ENCODE results near the gene CYLD. TPM values are rescaled to one million over a fixed set of nuclear protein-coding genes. Genes with fewer than 3 reads are reported as not detected.

Gene CYLD
- total RNA-seq, 1 experiment from 2014 or later, result 11.9 TPM

- Histone ChIP-seq H3K27ac (ENCODE audit: low read depth, low read length) (no peak overlapping the region), H3K36me3 (ENCODE audit: control insufficient read depth in 1 of 2, insufficient read depth in 2 of 2, low read length in 2 of 2) (no peaks in the 10 kb centered on the region), H3K9me2 (ENCODE audit: insufficient read depth) (no peaks in the 10 kb centered on the region), H3K9me3 (ENCODE audit: control insufficient read depth in 1 of 2, insufficient read depth in 1 of 2, low read depth in 1 of 2, low read length in 2 of 2) (no peaks in the 10 kb centered on the region), H3K9ac (ENCODE audit: low read length) (no peak overlapping the region), H3K27me3 (ENCODE audit: insufficient read depth, low read length) (no peaks in the 10 kb centered on the region), H3K4me1 (ENCODE audit: control insufficient read depth in 1 of 2, insufficient read depth in 2 of 2, low read length in 2 of 2) (peaks cover 0 to 3% of the 10 kb centered on the region in 2 experiments; a peak in 1 of 4 replicates), H4K20me1 (ENCODE audit: insufficient read depth) (no peaks in the 10 kb centered on the region), H2AFZ (ENCODE audit: low read depth, low read length, poor library complexity, severe bottlenecking) (no peak overlapping the region), H3K4me3 (replicated peaks in 1 of 2; ENCODE audit: low read depth in 1 of 2, low read length in 2 of 2) (no peak overlapping the region), H3K4me2 (ENCODE audit: low read length) (no peak overlapping the region), H3K79me2 (ENCODE audit: insufficient read depth, low read length) (no peaks in the 10 kb centered on the region)
- POLR2A ChIA-PET, result no interaction called here
- no peak for DNase-seq (ENCODE audit: low read depth, low spot score)
- intact Hi-C loops (cut with micrococcal nuclease), result no loop called here
- BruUV-seq (replicated peaks), result no TSS peak
- RAD21 ChIA-PET (ENCODE audit: low non-redundant PET in 1 of 2, low total read pairs in 2 of 2, uncharacterized antibody in 2 of 2, unreplicated experiment in 2 of 2), result no interaction called here
- CTCF ChIA-PET, result no interaction called here
- TF ChIP-seq JUND (IDR thresholded peaks at IDR 0.05) (no peak), POLR2AphosphoS5 (IDR thresholded peaks at IDR 0.05; ENCODE audit: low read depth, low read length) (no peak), RAD21 (IDR thresholded peaks at IDR 0.05; ENCODE audit: low read depth) (no peak), EGR1 (IDR thresholded peaks at IDR 0.05; ENCODE audit: low read depth) (no peak), FOSL1 (IDR thresholded peaks at IDR 0.05; ENCODE audit: low read depth) (no peak), MAX (IDR thresholded peaks at IDR 0.05) (no peak), CBX3 (IDR thresholded peaks at IDR 0.05; ENCODE audit: low read depth) (no peak), ZFX (IDR thresholded peaks at IDR 0.05) (no peak), EZH2 (IDR thresholded peaks at IDR 0.05) (no peak), YY1 (IDR thresholded peaks at IDR 0.05; ENCODE audit: extremely low read depth, insufficient replicate concordance, low read depth, low read length) (no peak), ELF1 (IDR thresholded peaks at IDR 0.05; ENCODE audit: borderline replicate concordance, low read depth) (no peak), ZBTB33 (IDR thresholded peaks at IDR 0.05; ENCODE audit: extremely low read depth, insufficient replicate concordance, low read length) (no peak), EZH2phosphoT487 (IDR thresholded peaks at IDR 0.05; ENCODE audit: borderline replicate concordance) (no peak)
- ATAC-seq, result no peak
Observed at GRCh38 chr16:50802961-50803360, 61.1 kb downstream of the CYLD start.
